ENCODE data around the gene KRT84. TPM values are rescaled to one million over a fixed set of nuclear protein-coding genes. Genes with fewer than 3 reads are reported as not detected.

The KRT84 gene
- total RNA-seq, 2 experiments from 2014 or later, result not detected

GRCh38 chr12:52405922-52406385, 20.5 kb upstream of the KRT84 start, which contains the start of gene KRT82:
TSS of gene KRT82 (minus strand) at chr12:52406335. CDS start at chr12:52406277, 58 bp downstream.
- ChIA-PET POLR2A (no interaction called here), CTCF (no interaction called here)
- Mint-ChIP-seq H3K4me3 (no peak within 1 kb of the TSS), H3K36me3 (ENCODE audit: low read depth) (no peaks in the 10 kb centered on the region), H3K9me3 (ENCODE audit: insufficient read depth) (no peaks in the 10 kb centered on the region), H3K4me1 (ENCODE audit: low read depth) (no peaks in the 10 kb centered on the region), H3K27me3 (ENCODE audit: low read depth) (peaks cover 4% of the 10 kb centered on the region), H3K27ac (no peak within 1 kb of the TSS)
- no peak for DNase-seq
- no peak for ATAC-seq

- no peaks in the 10 kb centered on the region for H3K4me1 Mint-ChIP-seq (ENCODE audit: low read depth)
- H3K36me3 Mint-ChIP-seq (ENCODE audit: low read depth), result no peaks in the 10 kb centered on the region
- H3K9me3 Mint-ChIP-seq (ENCODE audit: insufficient read depth), result no peaks in the 10 kb centered on the region
- DNase-seq (no peak), ATAC-seq (no peak)
- H3K27ac Mint-ChIP-seq, result no peak overlapping the region
- ChIA-PET POLR2A (no interaction called here), CTCF (no interaction called here)
- H3K27me3 Mint-ChIP-seq (ENCODE audit: low read depth), result peaks cover 4% of the 10 kb centered on the region
- H3K4me3 Mint-ChIP-seq, result no peak overlapping the region
These were observed 19.5 kb upstream of the KRT84 start for GRCh38 chr12:52404951-52405350.

GRCh38 chr12:52403561-52403960, 18.1 kb upstream of the KRT84 start:
- H3K27ac Mint-ChIP-seq, result no peak overlapping the region
- POLR2A ChIA-PET, result no interaction called here
- CTCF ChIA-PET, result no interaction called here
- no peaks in the 10 kb centered on the region for H3K36me3 Mint-ChIP-seq (ENCODE audit: low read depth)
- no peak overlapping the region for H3K4me3 Mint-ChIP-seq
- ATAC-seq, result no peak
- H3K9me3 Mint-ChIP-seq (ENCODE audit: insufficient read depth), result no peaks in the 10 kb centered on the region
- peaks cover 6% of the 10 kb centered on the region for H3K27me3 Mint-ChIP-seq (ENCODE audit: low read depth)
- DNase-seq, result no peak
- H3K4me1 Mint-ChIP-seq (ENCODE audit: low read depth), result no peaks in the 10 kb centered on the region

- H3K27me3 Mint-ChIP-seq (ENCODE audit: low read depth), result peaks cover 5% of the 10 kb centered on the region
- ChIA-PET CTCF (no interaction called here), POLR2A (no interaction called here)
- no peaks in the 10 kb centered on the region for H3K4me1 Mint-ChIP-seq (ENCODE audit: low read depth)
- no peaks in the 10 kb centered on the region for H3K9me3 Mint-ChIP-seq (ENCODE audit: insufficient read depth)
- H3K36me3 Mint-ChIP-seq (ENCODE audit: low read depth), result no peaks in the 10 kb centered on the region
- no peak for ATAC-seq
- DNase-seq, result no peak
- H3K27ac Mint-ChIP-seq, result no peak overlapping the region
- no peak overlapping the region for H3K4me3 Mint-ChIP-seq
These were observed 17.6 kb upstream of the KRT84 start for GRCh38 chr12:52402873-52403540.

- ChIA-PET CTCF (no interaction called here), POLR2A (no interaction called here)
- ATAC-seq (no peak), DNase-seq (no peak)
- Mint-ChIP-seq H3K27me3 (ENCODE audit: low read depth) (peaks cover 5% of the 10 kb centered on the region), H3K27ac (no peak overlapping the region), H3K9me3 (ENCODE audit: insufficient read depth) (no peaks in the 10 kb centered on the region), H3K36me3 (ENCODE audit: low read depth) (no peaks in the 10 kb centered on the region), H3K4me3 (no peak overlapping the region), H3K4me1 (ENCODE audit: low read depth) (no peaks in the 10 kb centered on the region)
These were observed 16.9 kb upstream of the KRT84 start for GRCh38 chr12:52402377-52402776.

GRCh38 chr12:52401926-52402325, 16.5 kb upstream of the KRT84 start:
- ATAC-seq (no peak), DNase-seq (no peak)
- Mint-ChIP-seq H3K27ac (no peak overlapping the region), H3K4me1 (ENCODE audit: low read depth) (no peaks in the 10 kb centered on the region), H3K36me3 (ENCODE audit: low read depth) (no peaks in the 10 kb centered on the region), H3K9me3 (ENCODE audit: insufficient read depth) (no peaks in the 10 kb centered on the region), H3K27me3 (ENCODE audit: low read depth) (peaks cover 5% of the 10 kb centered on the region), H3K4me3 (no peak overlapping the region)
- POLR2A ChIA-PET, result interaction anchor here (0.5 kb wide), 1 partner anchor 495 kb away, joined by 4 read pairs; no protein-coding TSS in a partner anchor
- CTCF ChIA-PET, result interaction anchor here (1.2 kb wide), 1 partner anchor 469 kb away, joined by 3 read pairs; no protein-coding TSS in a partner anchor

- Mint-ChIP-seq H3K27me3 (ENCODE audit: low read depth) (peaks cover 5% of the 10 kb centered on the region), H3K9me3 (ENCODE audit: insufficient read depth) (no peaks in the 10 kb centered on the region), H3K27ac (no peak overlapping the region), H3K4me3 (no peak overlapping the region), H3K36me3 (ENCODE audit: low read depth) (no peaks in the 10 kb centered on the region), H3K4me1 (ENCODE audit: low read depth) (no peaks in the 10 kb centered on the region)
- ATAC-seq, result no peak
- CTCF ChIA-PET, result interaction anchor here (1.2 kb wide), 1 partner anchor 469 kb away, joined by 3 read pairs; no protein-coding TSS in a partner anchor
- no peak for DNase-seq
- POLR2A ChIA-PET, result interaction anchor here (0.5 kb wide), 1 partner anchor 496 kb away, joined by 4 read pairs; no protein-coding TSS in a partner anchor
These were observed 16.1 kb upstream of the KRT84 start for GRCh38 chr12:52401526-52401925.

- no peak overlapping the region for H3K27ac Mint-ChIP-seq
- no peak for DNase-seq
- ChIA-PET CTCF (interaction anchor here (1.2 kb wide), 2 partner anchors 21 to 470 kb away, joined by 3 to 4 read pairs; no protein-coding TSS in a partner anchor), POLR2A (no interaction called here)
- no peaks in the 10 kb centered on the region for H3K36me3 Mint-ChIP-seq (ENCODE audit: low read depth)
- peaks cover 5% of the 10 kb centered on the region for H3K27me3 Mint-ChIP-seq (ENCODE audit: low read depth)
- no peak overlapping the region for H3K4me3 Mint-ChIP-seq
- no peak for ATAC-seq
- no peaks in the 10 kb centered on the region for H3K9me3 Mint-ChIP-seq (ENCODE audit: insufficient read depth)
- no peaks in the 10 kb centered on the region for H3K4me1 Mint-ChIP-seq (ENCODE audit: low read depth)
These were observed 15.5 kb upstream of the KRT84 start for GRCh38 chr12:52400906-52401305.

GRCh38 chr12:52399756-52400155, 14.3 kb upstream of the KRT84 start:
- POLR2A ChIA-PET, result no interaction called here

GRCh38 chr12:52398176-52398575, 12.7 kb upstream of the KRT84 start:
- H3K36me3 Mint-ChIP-seq (ENCODE audit: low read depth), result no peaks in the 10 kb centered on the region
- H3K4me3 Mint-ChIP-seq, result no peak overlapping the region
- no peak for ATAC-seq
- H3K4me1 Mint-ChIP-seq (ENCODE audit: low read depth), result no peaks in the 10 kb centered on the region
- POLR2A ChIA-PET, result no interaction called here
- CTCF ChIA-PET, result interaction anchor here (1.1 to 1.3 kb wide), 3 partner anchors 119 to 472 kb away, joined by 3 to 4 read pairs (median 3); no protein-coding TSS in a partner anchor
- H3K27me3 Mint-ChIP-seq (ENCODE audit: low read depth), result peaks cover 5% of the 10 kb centered on the region
- no peak overlapping the region for H3K27ac Mint-ChIP-seq
- no peak for DNase-seq
- no peaks in the 10 kb centered on the region for H3K9me3 Mint-ChIP-seq (ENCODE audit: insufficient read depth)

More at GRCh38 chr12:52399756-52400155, 14.3 kb upstream of the KRT84 start:
- no peak overlapping the region for H3K27ac Mint-ChIP-seq
- no peaks in the 10 kb centered on the region for H3K9me3 Mint-ChIP-seq (ENCODE audit: insufficient read depth)
- CTCF ChIA-PET, result interaction anchor here (1.2 kb wide), 2 partner anchors 20 to 121 kb away, joined by 3 to 4 read pairs; no protein-coding TSS in a partner anchor
- ATAC-seq (no peak), DNase-seq (no peak)
- no peaks in the 10 kb centered on the region for H3K36me3 Mint-ChIP-seq (ENCODE audit: low read depth)
- no peak overlapping the region for H3K4me3 Mint-ChIP-seq
- no peaks in the 10 kb centered on the region for H3K4me1 Mint-ChIP-seq (ENCODE audit: low read depth)
- peaks cover 5% of the 10 kb centered on the region for H3K27me3 Mint-ChIP-seq (ENCODE audit: low read depth)

GRCh38 chr12:52396656-52397055, 11.2 kb upstream of the KRT84 start:
- no peak overlapping the region for H3K27ac Mint-ChIP-seq
- POLR2A ChIA-PET, result no interaction called here
- no peaks in the 10 kb centered on the region for H3K9me3 Mint-ChIP-seq (ENCODE audit: insufficient read depth)
- no peaks in the 10 kb centered on the region for H3K36me3 Mint-ChIP-seq (ENCODE audit: low read depth)
- DNase-seq (no peak), ATAC-seq (no peak)
- CTCF ChIA-PET, result interaction anchor here (0.7 kb wide), 1 partner anchor 32 kb away, joined by 3 read pairs; no protein-coding TSS in a partner anchor
- H3K4me1 Mint-ChIP-seq (ENCODE audit: low read depth), result no peaks in the 10 kb centered on the region
- H3K27me3 Mint-ChIP-seq (ENCODE audit: low read depth), result peaks cover 5% of the 10 kb centered on the region
- H3K4me3 Mint-ChIP-seq, result no peak overlapping the region

- ChIA-PET CTCF (interaction anchor here (0.7 to 2.8 kb wide), 5 partner anchors 13 to 478 kb away, joined by 3 to 7 read pairs (median 3); no protein-coding TSS in a partner anchor), POLR2A (no interaction called here)
- Mint-ChIP-seq H3K4me3 (no peak overlapping the region), H3K27ac (no peak overlapping the region), H3K9me3 (ENCODE audit: insufficient read depth) (no peaks in the 10 kb centered on the region), H3K36me3 (ENCODE audit: low read depth) (no peaks in the 10 kb centered on the region), H3K27me3 (ENCODE audit: low read depth) (peaks cover 5% of the 10 kb centered on the region), H3K4me1 (ENCODE audit: low read depth) (no peaks in the 10 kb centered on the region)
- DNase-seq, result no peak
- no peak for ATAC-seq
These were observed 10.4 kb upstream of the KRT84 start for GRCh38 chr12:52395761-52396434.
